IMR-90 (cell line): Measurements from ENCODE around the gene LRRN2.

ENCODE experiments used
- BHLHE40 ChIP-seq: fragments of 150-350 bp; IDR thresholded peaks from 2 replicates; pipeline ENCODE4 v1.6.1; 2016; ENCODE audit warnings: mild to moderate bottlenecking, low read depth, low read length
- CHD1 ChIP-seq: IDR thresholded peaks from 2 replicates; pipeline ENCODE4 v1.6.1; 2012; ENCODE audit warnings: low read depth, low read length, improper control_type of control experiment
- MAFK ChIP-seq: IDR thresholded peaks from 2 replicates; pipeline ENCODE4 v1.6.1; 2012; ENCODE audit warnings: low read depth, low read length, improper control_type of control experiment
- MAZ ChIP-seq: IDR thresholded peaks from 2 replicates; pipeline ENCODE4 v1.6.1; 2012; ENCODE audit warnings: low read depth, mild to moderate bottlenecking, low read length, improper control_type of control experiment, moderate library complexity, borderline replicate concordance
- MXI1 ChIP-seq: IDR thresholded peaks from 2 replicates; pipeline ENCODE4 v1.6.1; 2012; ENCODE audit warnings: low read depth, mild to moderate bottlenecking, low read length, moderate library complexity, borderline replicate concordance
- NFE2L2 ChIP-seq: fragments of 150-350 bp; IDR thresholded peaks from 2 replicates; pipeline ENCODE4 v1.6.1; 2016; ENCODE audit warnings: low read depth, mild to moderate bottlenecking, low read length
- POLR2A ChIP-seq: IDR thresholded peaks from 2 replicates; pipeline ENCODE4 v1.6.1; 2012; ENCODE audit warnings: mild to moderate bottlenecking, low read depth, low read length
- RAD21 ChIP-seq: IDR thresholded peaks from 2 replicates; pipeline ENCODE4 v1.6.1; 2012; ENCODE audit warnings: low read length, improper control_type of control experiment
- TF ChIP-seq, protein P1 (sequence below): conservative IDR thresholded peaks from 2 replicates; pipeline ENCODE4 v1.5.1; 2012; ENCODE audit warnings: mild to moderate bottlenecking, low read depth, low read length, improper control_type of control experiment
- TF ChIP-seq, protein P2 (sequence below): fragments of 150-350 bp; IDR thresholded peaks from 2 replicates; pipeline ENCODE4 v1.6.1; 2017; ENCODE audit warnings: mild to moderate bottlenecking, antibody characterized with exemption, low read length, low read depth
- TF ChIP-seq, protein P3 (sequence below): fragments of 150-350 bp; IDR thresholded peaks from 2 replicates; pipeline ENCODE4 v1.6.1; 2016; ENCODE audit warnings: low read depth, mild to moderate bottlenecking, low read length, moderate library complexity, borderline replicate concordance

DNA sequence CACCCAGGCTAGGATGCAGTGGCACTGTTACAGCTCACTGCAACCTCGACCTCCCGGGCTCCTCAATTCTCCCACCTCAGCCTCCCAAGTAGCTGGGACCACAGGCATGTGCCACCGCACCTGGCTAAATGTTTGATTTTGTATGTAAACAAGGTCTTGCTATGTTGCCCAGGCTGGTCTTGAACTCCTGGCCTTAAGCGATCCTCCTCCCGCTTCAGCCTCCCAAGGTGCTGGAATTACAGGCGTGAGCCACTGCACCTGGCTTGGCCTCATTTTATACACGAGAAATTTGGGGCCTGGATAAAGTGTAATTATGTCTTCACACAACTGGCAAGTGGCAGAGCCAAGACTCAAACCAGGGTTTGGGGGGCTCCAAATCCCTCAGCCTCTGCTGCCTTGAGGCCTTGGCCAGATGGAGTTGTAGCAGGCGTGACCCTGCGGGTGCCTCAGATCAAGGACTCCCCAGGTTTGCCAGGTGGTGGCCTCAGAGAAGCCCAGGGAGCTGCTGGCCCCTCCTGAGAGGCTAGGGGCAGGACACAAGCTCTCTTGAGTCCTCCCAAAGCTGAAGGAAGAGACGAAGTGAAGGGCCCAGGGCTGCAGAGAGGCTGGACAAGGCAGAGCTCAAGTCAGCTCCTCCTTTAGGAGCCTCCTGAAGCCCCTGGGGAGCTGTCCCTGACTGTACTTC, 107.6 kb downstream of the LRRN2 start:
- TF ChIP-seq BHLHE40 (no peak), NFE2L2 (no peak), MAZ (no peak), POLR2A (no peak), RAD21 (no peak), MAFK (no peak), CHD1 (no peak), MXI1 (no peak)
- TF ChIP-seq, protein P1, sequence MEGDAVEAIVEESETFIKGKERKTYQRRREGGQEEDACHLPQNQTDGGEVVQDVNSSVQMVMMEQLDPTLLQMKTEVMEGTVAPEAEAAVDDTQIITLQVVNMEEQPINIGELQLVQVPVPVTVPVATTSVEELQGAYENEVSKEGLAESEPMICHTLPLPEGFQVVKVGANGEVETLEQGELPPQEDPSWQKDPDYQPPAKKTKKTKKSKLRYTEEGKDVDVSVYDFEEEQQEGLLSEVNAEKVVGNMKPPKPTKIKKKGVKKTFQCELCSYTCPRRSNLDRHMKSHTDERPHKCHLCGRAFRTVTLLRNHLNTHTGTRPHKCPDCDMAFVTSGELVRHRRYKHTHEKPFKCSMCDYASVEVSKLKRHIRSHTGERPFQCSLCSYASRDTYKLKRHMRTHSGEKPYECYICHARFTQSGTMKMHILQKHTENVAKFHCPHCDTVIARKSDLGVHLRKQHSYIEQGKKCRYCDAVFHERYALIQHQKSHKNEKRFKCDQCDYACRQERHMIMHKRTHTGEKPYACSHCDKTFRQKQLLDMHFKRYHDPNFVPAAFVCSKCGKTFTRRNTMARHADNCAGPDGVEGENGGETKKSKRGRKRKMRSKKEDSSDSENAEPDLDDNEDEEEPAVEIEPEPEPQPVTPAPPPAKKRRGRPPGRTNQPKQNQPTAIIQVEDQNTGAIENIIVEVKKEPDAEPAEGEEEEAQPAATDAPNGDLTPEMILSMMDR: no peak
- TF ChIP-seq, protein P2, sequence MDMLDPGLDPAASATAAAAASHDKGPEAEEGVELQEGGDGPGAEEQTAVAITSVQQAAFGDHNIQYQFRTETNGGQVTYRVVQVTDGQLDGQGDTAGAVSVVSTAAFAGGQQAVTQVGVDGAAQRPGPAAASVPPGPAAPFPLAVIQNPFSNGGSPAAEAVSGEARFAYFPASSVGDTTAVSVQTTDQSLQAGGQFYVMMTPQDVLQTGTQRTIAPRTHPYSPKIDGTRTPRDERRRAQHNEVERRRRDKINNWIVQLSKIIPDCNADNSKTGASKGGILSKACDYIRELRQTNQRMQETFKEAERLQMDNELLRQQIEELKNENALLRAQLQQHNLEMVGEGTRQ: no peak
- TF ChIP-seq, protein P3, sequence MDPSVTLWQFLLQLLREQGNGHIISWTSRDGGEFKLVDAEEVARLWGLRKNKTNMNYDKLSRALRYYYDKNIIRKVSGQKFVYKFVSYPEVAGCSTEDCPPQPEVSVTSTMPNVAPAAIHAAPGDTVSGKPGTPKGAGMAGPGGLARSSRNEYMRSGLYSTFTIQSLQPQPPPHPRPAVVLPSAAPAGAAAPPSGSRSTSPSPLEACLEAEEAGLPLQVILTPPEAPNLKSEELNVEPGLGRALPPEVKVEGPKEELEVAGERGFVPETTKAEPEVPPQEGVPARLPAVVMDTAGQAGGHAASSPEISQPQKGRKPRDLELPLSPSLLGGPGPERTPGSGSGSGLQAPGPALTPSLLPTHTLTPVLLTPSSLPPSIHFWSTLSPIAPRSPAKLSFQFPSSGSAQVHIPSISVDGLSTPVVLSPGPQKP: no peak
